ENCODE measurements around the gene ADGRV1.

ADGRV1 gene

DNA sequence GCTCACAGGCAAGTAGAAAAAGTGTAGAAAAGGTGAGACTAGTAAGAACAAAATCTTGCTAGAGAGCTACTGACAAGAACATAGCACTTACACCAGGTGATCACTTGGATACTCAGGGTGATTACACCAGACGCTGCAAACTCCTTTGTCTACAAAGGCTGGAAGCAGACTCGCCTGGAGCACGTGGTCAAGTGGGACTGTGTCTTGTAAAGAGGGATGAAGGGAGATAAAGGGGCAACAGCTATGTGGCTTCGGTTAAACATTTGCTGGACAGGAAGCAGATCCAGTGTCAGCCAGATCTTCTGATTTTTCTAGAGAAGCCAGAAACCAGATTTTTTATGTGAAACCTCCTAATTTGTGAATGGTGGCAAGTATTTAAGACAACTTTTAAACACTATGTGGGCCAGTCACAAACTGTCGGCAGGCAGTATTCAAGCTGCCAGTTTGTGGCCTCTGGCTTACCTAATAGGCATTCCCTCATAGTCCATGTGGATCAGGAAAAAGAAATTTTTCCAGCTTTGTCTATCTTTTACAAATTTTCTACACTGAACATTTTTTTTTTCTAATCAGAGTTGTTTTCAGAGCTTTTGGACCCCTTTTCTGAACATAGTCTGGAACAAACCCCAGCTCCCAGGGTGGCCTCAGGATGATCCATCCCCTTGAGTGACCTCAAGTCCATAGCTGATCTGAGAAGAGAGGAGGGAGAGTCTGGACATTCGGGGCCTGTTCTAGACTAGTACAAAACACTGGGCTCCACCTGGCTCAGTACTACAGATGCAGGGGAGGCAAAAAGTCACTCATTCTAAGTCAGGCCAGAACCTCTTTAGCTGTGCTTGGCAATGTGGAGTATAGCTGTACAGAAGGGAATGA lies 561.6 kb downstream of the ADGRV1 start:
- Histone ChIP-seq H3K4me3 (ENCODE audit: low read length) (no peak overlapping the region), H3K9me3 (ENCODE audit: control insufficient read depth, low read length) (no peaks in the 10 kb centered on the region), H3K27me3 (ENCODE audit: control insufficient read depth, insufficient read depth, low read length) (no peaks in the 10 kb centered on the region), H3K4me1 (ENCODE audit: control insufficient read depth, insufficient read depth, low read length) (peaks cover 8% of the 10 kb centered on the region), H3K9ac (ENCODE audit: low read length) (no peak overlapping the region), H3K36me3 (ENCODE audit: control insufficient read depth, insufficient read depth, low read length) (no peaks in the 10 kb centered on the region)

DNA sequence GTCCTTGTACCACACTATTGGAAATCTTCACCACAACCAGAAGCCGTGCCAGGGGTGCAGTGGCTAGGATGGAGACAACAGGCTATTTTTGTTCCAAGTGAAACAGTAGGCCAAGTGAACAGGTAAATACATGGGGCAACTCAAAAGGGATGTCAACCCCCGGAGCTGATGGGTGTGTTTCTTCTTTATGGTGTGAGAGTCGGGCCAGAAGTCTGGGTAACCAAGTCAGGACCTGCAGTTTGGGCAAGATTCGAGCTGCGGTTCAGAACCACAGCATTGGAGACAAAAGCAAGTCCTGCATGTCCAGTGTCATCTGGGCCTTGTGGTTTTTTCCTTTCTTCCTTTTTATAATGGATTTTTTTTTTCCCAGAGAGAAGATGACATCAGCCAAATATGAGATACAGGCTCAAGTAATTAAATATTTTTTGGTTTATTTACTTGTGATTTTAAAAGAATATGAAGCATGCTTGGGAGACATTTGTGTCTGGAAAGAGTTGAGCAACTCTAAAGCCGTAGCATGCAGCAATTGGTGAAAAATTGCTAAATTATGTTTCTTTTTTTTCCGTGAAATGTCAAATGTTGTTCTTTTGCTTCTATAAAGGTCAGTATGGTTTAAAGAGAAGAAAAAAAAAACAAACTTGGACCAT lies 562.9 kb downstream of the ADGRV1 start:
- Histone ChIP-seq H3K4me1 (ENCODE audit: control insufficient read depth, insufficient read depth, low read length) (peaks cover 9% of the 10 kb centered on the region), H3K27me3 (ENCODE audit: control insufficient read depth, insufficient read depth, low read length) (no peaks in the 10 kb centered on the region), H3K36me3 (ENCODE audit: control insufficient read depth, insufficient read depth, low read length) (no peaks in the 10 kb centered on the region), H3K4me3 (ENCODE audit: low read length) (no peak overlapping the region), H3K9ac (ENCODE audit: low read length) (no peak overlapping the region), H3K9me3 (ENCODE audit: control insufficient read depth, low read length) (no peaks in the 10 kb centered on the region)

DNA sequence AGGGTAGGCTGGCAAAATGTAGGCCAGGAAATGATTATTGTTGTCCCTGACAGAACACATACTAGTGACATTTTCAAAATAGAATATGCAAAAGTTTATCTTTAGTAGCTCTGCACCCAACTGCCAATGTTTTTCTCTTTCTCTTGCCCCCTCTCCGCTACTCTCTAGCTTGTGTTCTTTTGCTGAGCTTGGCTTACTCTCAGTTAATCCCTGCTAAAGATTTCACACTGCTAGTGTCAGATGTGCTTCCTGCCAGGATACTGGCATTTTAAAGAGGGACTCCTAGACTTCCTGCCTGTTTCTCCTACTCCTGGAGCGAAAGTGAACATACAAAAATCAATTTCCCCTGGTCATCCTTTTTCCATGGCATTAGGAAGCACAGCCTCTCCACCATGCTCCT lies 564.1 kb downstream of the ADGRV1 start:
- Histone ChIP-seq H3K27me3 (ENCODE audit: control insufficient read depth, insufficient read depth, low read length) (no peaks in the 10 kb centered on the region), H3K4me1 (ENCODE audit: control insufficient read depth, insufficient read depth, low read length) (peaks cover 21% of the 10 kb centered on the region)

DNA sequence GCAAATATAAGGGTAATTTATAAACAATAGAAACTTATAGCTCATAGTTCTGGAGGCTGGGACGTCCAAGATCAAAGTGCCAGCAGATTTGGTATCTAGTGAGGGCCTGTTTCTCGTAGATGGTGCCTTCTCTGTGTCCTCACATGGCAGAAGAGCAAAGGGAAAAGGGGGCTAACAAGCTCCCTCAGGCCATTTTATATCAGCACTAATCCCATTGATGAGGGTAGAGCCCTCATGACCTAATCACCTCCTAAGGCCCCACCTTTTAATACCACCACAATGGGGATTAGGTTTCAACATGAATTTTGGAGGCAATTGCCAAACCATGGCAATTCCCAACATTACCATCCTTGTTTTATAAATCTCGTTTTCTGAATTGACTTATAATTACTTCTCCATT lies 564.7 kb downstream of the ADGRV1 start:
- no peaks in the 10 kb centered on the region for H3K27me3 ChIP-seq (ENCODE audit: control insufficient read depth, insufficient read depth, low read length)
- peaks cover 25% of the 10 kb centered on the region for H3K4me1 ChIP-seq (ENCODE audit: control insufficient read depth, insufficient read depth, low read length)
- no peak overlapping the region for H3K9ac ChIP-seq (ENCODE audit: low read length)
- H3K4me3 ChIP-seq (ENCODE audit: low read length): no peak overlapping the region
- H3K36me3 ChIP-seq (ENCODE audit: control insufficient read depth, insufficient read depth, low read length): no peaks in the 10 kb centered on the region
- H3K9me3 ChIP-seq (ENCODE audit: control insufficient read depth, low read length): no peaks in the 10 kb centered on the region

More for the DNA sequence above, 564.1 kb downstream of the ADGRV1 start:
- no peaks in the 10 kb centered on the region for H3K36me3 ChIP-seq (ENCODE audit: control insufficient read depth, insufficient read depth, low read length)
- H3K9me3 ChIP-seq (ENCODE audit: control insufficient read depth, low read length): no peaks in the 10 kb centered on the region
- H3K9ac ChIP-seq (ENCODE audit: low read length): no peak overlapping the region
- no peak overlapping the region for H3K4me3 ChIP-seq (ENCODE audit: low read length)

DNA sequence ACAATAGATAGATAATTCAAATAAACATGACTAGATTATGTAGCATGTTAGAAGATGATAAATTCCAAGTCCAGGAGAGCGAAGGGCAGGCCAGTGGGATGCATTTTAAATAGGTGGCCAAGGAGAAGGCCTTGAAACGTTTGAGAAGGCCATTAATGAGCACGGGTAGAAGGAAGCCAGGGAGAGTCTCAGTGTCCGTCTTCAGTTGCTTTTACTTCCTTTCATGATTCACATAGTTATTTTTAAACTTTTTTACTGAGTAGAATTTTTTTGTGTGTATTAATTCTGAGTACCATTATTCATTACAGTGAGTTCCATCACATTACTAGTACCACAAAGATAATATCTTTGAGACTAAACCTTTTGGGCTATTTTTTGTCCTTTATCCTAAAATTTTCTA lies 565.3 kb downstream of the ADGRV1 start:
- Histone ChIP-seq H3K4me1 (ENCODE audit: control insufficient read depth, insufficient read depth, low read length) (peaks cover 25% of the 10 kb centered on the region), H3K9me3 (ENCODE audit: control insufficient read depth, low read length) (no peaks in the 10 kb centered on the region), H3K36me3 (ENCODE audit: control insufficient read depth, insufficient read depth, low read length) (no peaks in the 10 kb centered on the region), H3K27me3 (ENCODE audit: control insufficient read depth, insufficient read depth, low read length) (no peaks in the 10 kb centered on the region), H3K9ac (ENCODE audit: low read length) (no peak overlapping the region), H3K4me3 (ENCODE audit: low read length) (no peak overlapping the region)

DNA sequence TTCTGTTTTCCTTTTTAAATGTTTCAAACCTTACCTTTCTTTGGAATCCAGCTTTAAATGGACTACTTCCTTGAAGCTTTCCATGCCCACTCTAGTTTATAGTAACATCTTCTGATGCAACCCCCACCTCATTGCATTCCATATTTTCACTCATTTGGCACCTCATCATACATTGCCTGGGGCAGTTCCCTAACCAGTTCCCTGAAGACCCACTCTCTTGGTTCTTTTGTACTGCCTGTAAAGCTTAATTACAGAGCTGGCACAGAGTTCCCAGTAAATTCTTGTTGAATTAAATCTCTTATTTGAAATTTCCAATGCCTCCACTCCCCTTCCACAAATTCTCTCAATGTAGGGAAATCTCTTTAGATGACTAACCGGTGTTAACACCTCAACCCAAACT lies 567.3 kb downstream of the ADGRV1 start:
- Histone ChIP-seq H3K4me1 (ENCODE audit: control insufficient read depth, insufficient read depth, low read length) (peaks cover 17% of the 10 kb centered on the region), H3K36me3 (ENCODE audit: control insufficient read depth, insufficient read depth, low read length) (no peaks in the 10 kb centered on the region), H3K4me3 (ENCODE audit: low read length) (no peak overlapping the region), H3K27me3 (ENCODE audit: control insufficient read depth, insufficient read depth, low read length) (no peaks in the 10 kb centered on the region), H3K9me3 (ENCODE audit: control insufficient read depth, low read length) (no peaks in the 10 kb centered on the region), H3K9ac (ENCODE audit: low read length) (no peak overlapping the region)

DNA sequence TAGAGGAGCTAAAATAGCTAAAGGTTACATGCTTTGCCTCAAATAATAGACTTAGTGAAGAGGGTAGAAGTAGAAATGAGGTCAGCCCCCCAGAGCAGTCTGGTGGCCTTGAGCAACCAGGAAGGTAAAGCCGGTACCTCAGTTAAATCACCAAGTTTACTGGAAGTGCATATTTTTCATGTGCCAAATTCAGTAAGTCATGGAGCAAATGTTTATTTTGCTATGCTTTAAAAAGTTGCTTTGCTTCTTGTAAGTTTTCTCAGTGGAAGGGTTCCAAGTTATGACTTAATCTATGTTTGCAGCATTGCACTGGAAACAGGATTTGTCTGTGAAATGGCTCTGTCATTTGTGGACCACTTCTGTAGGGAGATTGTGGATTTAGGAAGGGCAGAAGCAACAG lies 567.9 kb downstream of the ADGRV1 start:
- Histone ChIP-seq H3K9ac (ENCODE audit: low read length) (no peak overlapping the region), H3K9me3 (ENCODE audit: control insufficient read depth, low read length) (no peaks in the 10 kb centered on the region), H3K4me1 (ENCODE audit: control insufficient read depth, insufficient read depth, low read length) (peaks cover 17% of the 10 kb centered on the region), H3K36me3 (ENCODE audit: control insufficient read depth, insufficient read depth, low read length) (no peaks in the 10 kb centered on the region), H3K4me3 (ENCODE audit: low read length) (no peak overlapping the region), H3K27me3 (ENCODE audit: control insufficient read depth, insufficient read depth, low read length) (no peaks in the 10 kb centered on the region)

DNA sequence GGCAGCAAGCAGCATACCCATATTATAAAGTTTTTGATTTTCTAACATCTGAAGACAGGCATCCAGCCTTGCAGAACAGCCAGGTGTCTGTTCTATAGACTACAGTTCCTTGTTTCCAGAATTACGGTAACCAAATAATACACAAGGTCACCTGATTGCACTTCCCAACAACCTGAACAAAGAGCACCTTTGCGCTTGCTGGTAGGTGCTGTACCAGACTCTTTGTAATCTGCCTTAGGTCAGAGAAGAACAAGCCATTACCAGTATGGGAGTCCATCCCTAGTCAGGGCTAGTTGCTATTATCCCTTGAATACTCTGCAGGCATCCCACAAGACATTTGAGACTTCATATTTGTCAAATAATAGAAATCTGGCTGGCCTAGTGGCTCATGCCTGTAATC lies 568.3 kb downstream of the ADGRV1 start:
- Histone ChIP-seq H3K9me3 (ENCODE audit: control insufficient read depth, low read length) (no peaks in the 10 kb centered on the region), H3K9ac (ENCODE audit: low read length) (no peak overlapping the region), H3K4me3 (ENCODE audit: low read length) (no peak overlapping the region), H3K27me3 (ENCODE audit: control insufficient read depth, insufficient read depth, low read length) (no peaks in the 10 kb centered on the region), H3K36me3 (ENCODE audit: control insufficient read depth, insufficient read depth, low read length) (no peaks in the 10 kb centered on the region), H3K4me1 (ENCODE audit: control insufficient read depth, insufficient read depth, low read length) (peaks cover 17% of the 10 kb centered on the region)

DNA sequence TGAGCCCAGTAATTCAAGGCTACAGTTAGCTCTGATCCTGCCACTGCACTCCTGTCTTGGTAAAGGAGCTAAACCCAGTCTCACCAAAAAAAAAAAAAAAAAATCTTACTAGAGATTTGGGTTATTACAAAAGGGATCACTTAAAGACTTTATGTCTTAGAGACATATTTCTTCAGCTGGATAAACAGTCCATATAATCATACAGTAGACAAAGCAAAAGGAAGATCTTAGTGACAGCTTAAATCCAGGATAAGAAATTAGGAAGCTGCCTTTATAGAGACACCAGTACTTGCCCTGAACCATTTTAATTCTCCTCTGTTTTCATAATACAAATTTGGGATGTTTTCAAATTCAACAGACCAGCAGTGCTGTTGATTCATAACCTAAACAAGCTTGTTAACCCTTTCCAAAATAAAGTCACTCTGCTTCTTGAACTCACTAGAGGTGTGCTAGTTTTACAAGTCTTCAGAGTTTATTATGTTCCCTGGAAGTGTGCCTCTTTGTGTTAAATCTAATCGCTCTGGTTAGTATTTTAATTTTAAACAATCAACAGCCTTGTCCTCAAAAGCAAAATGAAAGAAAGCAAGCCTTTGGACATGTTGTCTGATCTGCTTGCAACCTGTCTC lies 569.0 kb downstream of the ADGRV1 start:
- no peaks in the 10 kb centered on the region for H3K27me3 ChIP-seq (ENCODE audit: control insufficient read depth, insufficient read depth, low read length)
- H3K4me1 ChIP-seq (ENCODE audit: control insufficient read depth, insufficient read depth, low read length): peaks cover 17% of the 10 kb centered on the region
- no peaks in the 10 kb centered on the region for H3K9me3 ChIP-seq (ENCODE audit: control insufficient read depth, low read length)
- H3K4me3 ChIP-seq (ENCODE audit: low read length): no peak overlapping the region
- H3K9ac ChIP-seq (ENCODE audit: low read length): no peak overlapping the region
- no peaks in the 10 kb centered on the region for H3K36me3 ChIP-seq (ENCODE audit: control insufficient read depth, insufficient read depth, low read length)

DNA sequence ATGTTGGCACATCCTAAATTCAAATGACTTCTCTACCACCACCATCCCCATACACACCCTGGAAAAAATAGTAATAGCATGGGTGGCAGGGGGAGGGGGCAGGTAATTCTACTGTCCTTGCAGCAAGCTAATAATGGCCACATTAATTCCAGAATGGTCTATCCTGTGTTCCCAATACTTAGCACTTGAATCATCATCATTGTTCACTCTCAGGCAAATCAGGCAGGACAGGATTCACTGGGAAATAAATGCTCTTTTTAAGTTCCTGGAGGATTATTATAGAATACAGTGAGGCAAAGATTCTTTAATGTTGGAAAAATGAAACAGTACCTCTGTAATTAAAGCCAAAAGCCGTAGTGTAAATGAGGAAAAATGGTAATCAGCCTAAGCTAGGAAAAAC lies 570.0 kb downstream of the ADGRV1 start:
- Histone ChIP-seq H3K36me3 (ENCODE audit: control insufficient read depth, insufficient read depth, low read length) (no peaks in the 10 kb centered on the region), H3K4me3 (ENCODE audit: low read length) (no peak overlapping the region), H3K9ac (ENCODE audit: low read length) (no peak overlapping the region), H3K4me1 (ENCODE audit: control insufficient read depth, insufficient read depth, low read length) (peaks cover 17% of the 10 kb centered on the region), H3K27me3 (ENCODE audit: control insufficient read depth, insufficient read depth, low read length) (no peaks in the 10 kb centered on the region), H3K9me3 (ENCODE audit: control insufficient read depth, low read length) (no peaks in the 10 kb centered on the region)

DNA sequence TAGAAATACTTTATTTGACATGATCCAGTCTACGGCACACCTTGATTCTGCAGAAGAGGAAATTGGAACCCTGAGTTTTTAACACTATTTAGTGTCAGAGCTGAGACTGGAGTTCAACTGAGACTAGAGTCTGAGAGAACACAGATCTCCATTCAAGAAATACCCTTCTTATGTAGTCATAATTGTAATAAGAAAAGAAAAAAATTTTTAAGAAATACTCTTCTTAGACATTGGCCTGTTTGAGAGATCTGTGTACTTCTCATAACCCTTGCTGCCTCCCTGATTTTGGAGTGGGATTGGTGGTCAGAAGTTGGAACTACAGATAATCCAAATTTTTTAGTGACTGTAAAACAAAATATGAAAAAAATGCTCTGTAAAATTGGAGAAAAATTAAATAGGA lies 571.2 kb downstream of the ADGRV1 start:
- H3K4me1 ChIP-seq (ENCODE audit: control insufficient read depth, insufficient read depth, low read length): peaks cover 17% of the 10 kb centered on the region
- H3K27me3 ChIP-seq (ENCODE audit: control insufficient read depth, insufficient read depth, low read length): no peaks in the 10 kb centered on the region
- no peak overlapping the region for H3K9ac ChIP-seq (ENCODE audit: low read length)
- H3K4me3 ChIP-seq (ENCODE audit: low read length): no peak overlapping the region
- H3K36me3 ChIP-seq (ENCODE audit: control insufficient read depth, insufficient read depth, low read length): no peaks in the 10 kb centered on the region
- H3K9me3 ChIP-seq (ENCODE audit: control insufficient read depth, low read length): no peaks in the 10 kb centered on the region

DNA sequence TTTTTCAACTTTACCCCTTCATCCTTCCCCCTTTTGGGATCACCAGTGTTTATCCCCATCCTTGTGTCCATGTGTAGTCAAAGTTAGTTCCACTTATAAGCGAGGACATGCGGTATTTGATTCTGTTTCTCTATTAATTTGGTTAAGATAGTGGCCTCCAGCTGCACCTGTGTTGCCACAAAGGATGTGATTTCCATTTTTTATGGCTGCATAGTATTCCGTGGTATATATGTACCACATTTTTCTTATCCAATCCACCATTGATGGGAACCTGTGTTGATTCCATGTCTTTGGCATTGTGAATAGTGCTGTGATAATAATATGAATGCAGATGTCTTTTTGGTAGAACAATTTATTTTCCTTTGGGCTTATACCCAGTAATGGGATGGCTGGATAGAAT lies 572.2 kb downstream of the ADGRV1 start:
- Histone ChIP-seq H3K9me3 (ENCODE audit: control insufficient read depth, low read length) (no peaks in the 10 kb centered on the region), H3K4me1 (ENCODE audit: control insufficient read depth, insufficient read depth, low read length) (peaks cover 17% of the 10 kb centered on the region), H3K9ac (ENCODE audit: low read length) (no peak overlapping the region), H3K27me3 (ENCODE audit: control insufficient read depth, insufficient read depth, low read length) (no peaks in the 10 kb centered on the region), H3K36me3 (ENCODE audit: control insufficient read depth, insufficient read depth, low read length) (no peaks in the 10 kb centered on the region), H3K4me3 (ENCODE audit: low read length) (no peak overlapping the region)
